GM23338 (cell line): Measurements from ENCODE around the gene SMIM35. TPM values are rescaled to one million over a fixed set of nuclear protein-coding genes. Genes with fewer than 3 reads are reported as not detected.

Experiments used
- ATAC-seq: fragments of 200-7000 bp; cut with Tn5 transposase; 3 replicates; pipeline ENCODE4 v1.9.1; 2020
- DNase-seq: peaks from one replicate; pipeline ENCODE4 v3.0.0-alpha.2; 2015; ENCODE audit warnings: low spot score
- H2AFZ ChIP-seq: fragments of 200-600 bp; sonication (generic); 2 replicates; pipeline ENCODE4 v1.8.0; 2016; ENCODE audit warnings: antibody characterized with exemption, mild to moderate bottlenecking, moderate library complexity
- H3F3A ChIP-seq: fragments of 200-600 bp; sonication (generic); replicated peaks from 2 replicates; pipeline ENCODE4 v1.8.0; 2017; ENCODE audit warnings: antibody characterized with exemption, mixed run types, low read depth
- H3K27ac ChIP-seq: fragments of 200-600 bp; sonication (generic); 2 replicates; pipeline ENCODE4 v1.6.1; 2016; ENCODE audit warnings: low read depth
- H3K27me3 ChIP-seq: fragments of 200-600 bp; sonication (generic); 2 replicates; pipeline ENCODE4 v1.8.0; 2016; ENCODE audit warnings: mild to moderate bottlenecking, mixed run types, moderate library complexity; ENCODE audit not compliant: insufficient read depth
- H3K36me3 ChIP-seq: fragments of 200-600 bp; sonication (generic); 2 replicates; pipeline ENCODE4 v1.8.0; 2016; ENCODE audit warnings: mild to moderate bottlenecking; ENCODE audit not compliant: insufficient read depth
- H3K4me1 ChIP-seq: fragments of 200-600 bp; sonication (generic); 2 replicates; pipeline ENCODE4 v1.8.0; 2016; ENCODE audit warnings: mild to moderate bottlenecking, moderate library complexity; ENCODE audit not compliant: insufficient read depth
- H3K4me2 ChIP-seq: fragments of 200-600 bp; sonication (generic); 2 replicates; pipeline ENCODE4 v1.7.1; 2017; ENCODE audit warnings: mixed run types
- H3K4me3 ChIP-seq: fragments of 200-600 bp; sonication (generic); 2 replicates; pipeline ENCODE4 v1.6.1; 2016; ENCODE audit warnings: mixed run types
- H3K79me2 ChIP-seq: fragments of 200-600 bp; sonication (generic); replicated peaks from 2 replicates; pipeline ENCODE4 v1.8.0; 2017; ENCODE audit warnings: mild to moderate bottlenecking; ENCODE audit not compliant: insufficient read depth
- H3K9me2 ChIP-seq: fragments of 200-600 bp; sonication (generic); 2 replicates; pipeline ENCODE4 v1.8.0; 2017; ENCODE audit not compliant: insufficient read depth
- H4K20me1 ChIP-seq: fragments of 200-600 bp; sonication (generic); replicated peaks from 2 replicates; pipeline ENCODE4 v1.8.0; 2017; ENCODE audit warnings: mild to moderate bottlenecking; ENCODE audit not compliant: insufficient read depth
- H3K27ac Mint-ChIP-seq: 2 replicates; pipeline ENCODE4 v1.8.0; 2020; ENCODE audit warnings: inconsistent platforms, mild to moderate bottlenecking, moderate library complexity, mixed read lengths
- H3K27me3 Mint-ChIP-seq: 3 replicates; pipeline ENCODE4 v1.8.0; 2022; ENCODE audit warnings: low read depth, mild to moderate bottlenecking, moderate library complexity, mixed read lengths, inconsistent platforms; ENCODE audit not compliant: insufficient read depth, poor library complexity
- H3K36me3 Mint-ChIP-seq: 3 replicates; pipeline ENCODE4 v1.8.0; 2021; ENCODE audit warnings: low read depth, mild to moderate bottlenecking, inconsistent platforms, moderate library complexity, mixed read lengths
- H3K4me1 Mint-ChIP-seq: 3 replicates; pipeline ENCODE4 v1.8.0; 2020; ENCODE audit warnings: mild to moderate bottlenecking, inconsistent platforms, mixed read lengths
- H3K4me3 Mint-ChIP-seq: 3 replicates; pipeline ENCODE4 v1.8.0; 2021; ENCODE audit warnings: moderate library complexity, mild to moderate bottlenecking, inconsistent platforms, mixed read lengths
- H3K9me3 Mint-ChIP-seq: 3 replicates; pipeline ENCODE4 v1.8.0; 2020; ENCODE audit warnings: moderate library complexity, mild to moderate bottlenecking, inconsistent platforms, mixed read lengths
- CREB1 ChIP-seq: fragments of 250-450 bp; sonication (Bioruptor Pico); IDR thresholded peaks from 2 replicates; pipeline ENCODE4 v1.5.0; 2020; ENCODE audit warnings: low read depth, mild to moderate bottlenecking, moderate library complexity
- CTCF ChIP-seq, 2 experiments: fragments of 200-600 bp in 1 of 2; sonication (generic) in 1 of 2; conservative IDR thresholded peaks; 2 replicates each; pipeline versions ENCODE4 v1.5.1 to v1.6.1; 2016 to 2017; ENCODE audit warnings: antibody characterized with exemption in 2 of 2, low read depth in 2 of 2, mild to moderate bottlenecking in 2 of 2, moderate library complexity in 1 of 2
- EZH2 ChIP-seq: fragments of 200-600 bp; sonication (generic); IDR thresholded peaks from one replicate; pipeline ENCODE4 v1.8.0; 2017; ENCODE audit warnings: antibody characterized with exemption, mild to moderate bottlenecking, low read depth; ENCODE audit not compliant: unreplicated experiment
- JUNB ChIP-seq: IDR thresholded peaks from one replicate; pipeline ENCODE4 v1.6.1; 2016; ENCODE audit warnings: antibody characterized with exemption; ENCODE audit not compliant: unreplicated experiment
- NANOG ChIP-seq: IDR thresholded peaks from 2 replicates; pipeline ENCODE4 v1.6.1; 2016; ENCODE audit warnings: antibody characterized with exemption, borderline replicate concordance
- POLR2AphosphoS5 ChIP-seq: IDR thresholded peaks from 2 replicates; pipeline ENCODE4 v1.6.1; 2016; ENCODE audit warnings: antibody characterized with exemption, low read depth
- REST ChIP-seq: IDR thresholded peaks from one replicate; pipeline ENCODE4 v1.6.1; 2018; ENCODE audit warnings: antibody characterized with exemption; ENCODE audit not compliant: unreplicated experiment
- STAT1 ChIP-seq: IDR thresholded peaks from one replicate; pipeline ENCODE4 v1.6.1; 2016; ENCODE audit warnings: antibody characterized with exemption; ENCODE audit not compliant: unreplicated experiment
- ZNF331 ChIP-seq: fragments of 250-450 bp; sonication (Bioruptor Pico); IDR thresholded peaks from 2 replicates; pipeline ENCODE4 v1.5.0; 2020; ENCODE audit warnings: low read depth, mild to moderate bottlenecking, moderate library complexity
- polyA plus RNA-seq: library from polyadenylated mRNA; unstranded; fragments of >200 nt; fragmentation: Nextera tagmentation; extraction: Ambion mirVana; gene quantifications from 2 replicates; pipeline ENCODE4 v1.2.1, GENCODE V29; 2016
- total RNA-seq: library from RNA; depleted of rRNA; stranded (reverse); fragments of >200 nt; shearing (Covaris generic); gene quantifications from 2 replicates; pipeline ENCODE4 v1.2.3, GENCODE V29; 2014
- TF ChIP-seq, protein P1 (sequence below): fragments of 250-450 bp; sonication (Bioruptor Pico); IDR thresholded peaks from 2 replicates; pipeline ENCODE4 v1.5.0; 2020; ENCODE audit warnings: mild to moderate bottlenecking, moderate library complexity

Gene SMIM35
- total and polyA plus RNA-seq, 2 experiments from 2014 or later, result not detected

- Histone ChIP-seq H3K4me3 (no peak overlapping the region), H3K9me2 (no peaks in the 10 kb centered on the region), H4K20me1 (no peaks in the 10 kb centered on the region), H3K4me2 (no peak overlapping the region), H3K27me3 (no peaks in the 10 kb centered on the region), H2AFZ (no peak overlapping the region), H3K79me2 (no peaks in the 10 kb centered on the region), H3K36me3 (no peaks in the 10 kb centered on the region), H3K27ac (no peak overlapping the region), H3F3A (no peaks in the 10 kb centered on the region), H3K4me1 (peaks cover 8% of the 10 kb centered on the region; the same call in 1 of the 2 replicates)
- peaks cover 2% of the 10 kb centered on the region; the same call in 1 of the 3 replicates for H3K9me3 Mint-ChIP-seq
- no peak overlapping the region for H3K27ac Mint-ChIP-seq
- no peak for ATAC-seq
- H3K4me3 Mint-ChIP-seq, result no peak overlapping the region
- TF ChIP-seq, protein P1, sequence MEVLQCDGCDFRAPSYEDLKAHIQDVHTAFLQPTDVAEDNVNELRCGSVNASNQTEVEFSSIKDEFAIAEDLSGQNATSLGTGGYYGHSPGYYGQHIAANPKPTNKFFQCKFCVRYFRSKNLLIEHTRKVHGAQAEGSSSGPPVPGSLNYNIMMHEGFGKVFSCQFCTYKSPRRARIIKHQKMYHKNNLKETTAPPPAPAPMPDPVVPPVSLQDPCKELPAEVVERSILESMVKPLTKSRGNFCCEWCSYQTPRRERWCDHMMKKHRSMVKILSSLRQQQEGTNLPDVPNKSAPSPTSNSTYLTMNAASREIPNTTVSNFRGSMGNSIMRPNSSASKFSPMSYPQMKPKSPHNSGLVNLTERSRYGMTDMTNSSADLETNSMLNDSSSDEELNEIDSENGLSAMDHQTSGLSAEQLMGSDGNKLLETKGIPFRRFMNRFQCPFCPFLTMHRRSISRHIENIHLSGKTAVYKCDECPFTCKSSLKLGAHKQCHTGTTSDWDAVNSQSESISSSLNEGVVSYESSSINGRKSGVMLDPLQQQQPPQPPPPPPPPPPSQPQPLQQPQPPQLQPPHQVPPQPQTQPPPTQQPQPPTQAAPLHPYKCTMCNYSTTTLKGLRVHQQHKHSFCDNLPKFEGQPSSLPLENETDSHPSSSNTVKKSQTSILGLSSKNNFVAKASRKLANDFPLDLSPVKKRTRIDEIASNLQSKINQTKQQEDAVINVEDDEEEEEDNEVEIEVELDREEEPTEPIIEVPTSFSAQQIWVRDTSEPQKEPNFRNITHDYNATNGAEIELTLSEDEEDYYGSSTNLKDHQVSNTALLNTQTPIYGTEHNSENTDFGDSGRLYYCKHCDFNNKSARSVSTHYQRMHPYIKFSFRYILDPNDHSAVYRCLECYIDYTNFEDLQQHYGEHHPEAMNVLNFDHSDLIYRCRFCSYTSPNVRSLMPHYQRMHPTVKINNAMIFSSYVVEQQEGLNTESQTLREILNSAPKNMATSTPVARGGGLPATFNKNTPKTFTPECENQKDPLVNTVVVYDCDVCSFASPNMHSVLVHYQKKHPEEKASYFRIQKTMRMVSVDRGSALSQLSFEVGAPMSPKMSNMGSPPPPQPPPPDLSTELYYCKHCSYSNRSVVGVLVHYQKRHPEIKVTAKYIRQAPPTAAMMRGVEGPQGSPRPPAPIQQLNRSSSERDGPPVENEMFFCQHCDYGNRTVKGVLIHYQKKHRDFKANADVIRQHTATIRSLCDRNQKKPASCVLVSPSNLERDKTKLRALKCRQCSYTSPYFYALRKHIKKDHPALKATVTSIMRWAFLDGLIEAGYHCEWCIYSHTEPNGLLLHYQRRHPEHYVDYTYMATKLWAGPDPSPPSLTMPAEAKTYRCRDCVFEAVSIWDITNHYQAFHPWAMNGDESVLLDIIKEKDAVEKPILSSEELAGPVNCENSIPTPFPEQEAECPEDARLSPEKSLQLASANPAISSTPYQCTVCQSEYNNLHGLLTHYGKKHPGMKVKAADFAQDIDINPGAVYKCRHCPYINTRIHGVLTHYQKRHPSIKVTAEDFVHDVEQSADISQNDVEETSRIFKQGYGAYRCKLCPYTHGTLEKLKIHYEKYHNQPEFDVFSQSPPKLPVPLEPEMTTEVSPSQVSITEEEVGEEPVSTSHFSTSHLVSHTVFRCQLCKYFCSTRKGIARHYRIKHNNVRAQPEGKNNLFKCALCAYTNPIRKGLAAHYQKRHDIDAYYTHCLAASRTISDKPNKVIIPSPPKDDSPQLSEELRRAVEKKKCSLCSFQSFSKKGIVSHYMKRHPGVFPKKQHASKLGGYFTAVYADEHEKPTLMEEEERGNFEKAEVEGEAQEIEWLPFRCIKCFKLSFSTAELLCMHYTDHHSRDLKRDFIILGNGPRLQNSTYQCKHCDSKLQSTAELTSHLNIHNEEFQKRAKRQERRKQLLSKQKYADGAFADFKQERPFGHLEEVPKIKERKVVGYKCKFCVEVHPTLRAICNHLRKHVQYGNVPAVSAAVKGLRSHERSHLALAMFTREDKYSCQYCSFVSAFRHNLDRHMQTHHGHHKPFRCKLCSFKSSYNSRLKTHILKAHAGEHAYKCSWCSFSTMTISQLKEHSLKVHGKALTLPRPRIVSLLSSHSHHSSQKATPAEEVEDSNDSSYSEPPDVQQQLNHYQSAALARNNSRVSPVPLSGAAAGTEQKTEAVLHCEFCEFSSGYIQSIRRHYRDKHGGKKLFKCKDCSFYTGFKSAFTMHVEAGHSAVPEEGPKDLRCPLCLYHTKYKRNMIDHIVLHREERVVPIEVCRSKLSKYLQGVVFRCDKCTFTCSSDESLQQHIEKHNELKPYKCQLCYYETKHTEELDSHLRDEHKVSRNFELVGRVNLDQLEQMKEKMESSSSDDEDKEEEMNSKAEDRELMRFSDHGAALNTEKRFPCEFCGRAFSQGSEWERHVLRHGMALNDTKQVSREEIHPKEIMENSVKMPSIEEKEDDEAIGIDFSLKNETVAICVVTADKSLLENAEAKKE (CRISPR knock-in tag), result no peak
- TF ChIP-seq POLR2AphosphoS5 (no peak), CTCF (conservative IDR thresholded peaks at IDR 0.05; ENCODE audit: low read depth in 2 of 2) (no peak), CREB1 (CRISPR knock-in tag) (no peak), JUNB (no peak), REST (no peak), STAT1 (no peak), EZH2 (no peak), NANOG (no peak), ZNF331 (no peak)
- H3K4me1 Mint-ChIP-seq, result peaks cover 20% of the 10 kb centered on the region
- DNase-seq, result no peak
- H3K36me3 Mint-ChIP-seq, result no peaks in the 10 kb centered on the region
- H3K27me3 Mint-ChIP-seq, result peaks cover 5% of the 10 kb centered on the region
Measured at GRCh38 chr11:118081241-118081958, 5.4 kb downstream of the SMIM35 start.
